LNCaP clone FGC (cell line): ENCODE results near the gene EMILIN2.
"Not testable (repeated sequence)": the region's sequence is repeated elsewhere in the genome, so short reads cannot be mapped to it uniquely, and the experiment has no call there.

Experiments used
- DNase-seq: peaks from one replicate; pipeline ENCODE4 v3.0.0-alpha.2; 2011; ENCODE audit warnings: low read depth
- H3K4me3 ChIP-seq: 2 replicates; pipeline ENCODE4 v1.5.1; 2011; ENCODE audit warnings: mild to moderate bottlenecking, low read depth, low read length, control low read depth
- CTCF ChIP-seq: IDR thresholded peaks from 2 replicates; pipeline ENCODE4 v1.5.1; 2012; ENCODE audit warnings: mild to moderate bottlenecking; ENCODE audit not compliant: control insufficient read depth, insufficient read depth; ENCODE audit errors: extremely low read depth

The EMILIN2 gene

GRCh38 chr18:2825613-2826175 lies 21.1 kb upstream of the EMILIN2 start:
- no peak overlapping the region for H3K4me3 ChIP-seq
- TF ChIP-seq CTCF = no peak
- DNase-seq = no peak

DNA sequence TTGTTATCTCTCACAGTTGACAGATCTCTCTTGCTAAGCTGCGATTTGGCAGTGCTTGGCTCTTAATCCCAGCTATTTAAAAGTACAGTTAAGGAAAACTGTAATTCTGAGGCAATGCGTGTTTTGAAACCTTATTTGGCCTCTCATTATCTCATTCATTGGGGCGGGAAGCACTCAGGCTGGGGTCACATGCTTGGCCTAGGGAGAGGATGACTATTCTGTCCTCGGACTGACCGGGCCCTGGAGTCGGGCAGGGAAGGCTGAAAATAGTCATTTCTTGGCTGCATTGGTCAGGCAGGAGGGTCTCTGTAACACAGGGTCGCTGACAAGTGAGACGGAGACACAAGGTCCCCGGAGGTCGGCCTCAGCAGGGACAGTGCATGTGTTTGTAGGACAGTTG lies 20.2 kb upstream of the EMILIN2 start:
- TF ChIP-seq CTCF = no peak
- no peak for DNase-seq

DNA sequence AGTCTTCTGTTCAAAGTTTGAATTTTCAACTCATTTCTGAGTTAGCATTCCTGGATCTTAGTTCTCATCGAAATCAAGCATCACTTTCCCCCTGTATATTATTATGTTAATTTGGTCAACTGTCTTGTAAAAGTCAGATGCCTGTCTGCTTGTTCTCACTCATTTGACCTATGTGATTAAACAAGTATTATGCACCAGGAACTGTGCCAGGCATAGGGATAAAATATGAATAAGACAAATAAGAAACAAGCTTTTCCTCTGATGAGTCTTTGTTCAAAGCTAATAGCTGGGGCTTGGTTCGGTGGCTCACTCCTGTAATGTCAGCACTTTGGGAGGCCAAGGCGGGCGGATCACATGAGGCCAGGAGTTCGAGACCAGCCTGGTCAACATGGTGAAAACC lies 19.7 kb upstream of the EMILIN2 start:
- no peak for TF ChIP-seq CTCF
- H3K4me3 ChIP-seq = no peak overlapping the region
- DNase-seq = peak; percentile 57

More for the DNA sequence above, 20.2 kb upstream of the EMILIN2 start:
- H3K4me3 ChIP-seq = no peak overlapping the region

GRCh38 chr18:2836118-2836517 lies 10.7 kb upstream of the EMILIN2 start:
- not testable (repeated sequence) for H3K4me3 ChIP-seq, DNase-seq

DNA sequence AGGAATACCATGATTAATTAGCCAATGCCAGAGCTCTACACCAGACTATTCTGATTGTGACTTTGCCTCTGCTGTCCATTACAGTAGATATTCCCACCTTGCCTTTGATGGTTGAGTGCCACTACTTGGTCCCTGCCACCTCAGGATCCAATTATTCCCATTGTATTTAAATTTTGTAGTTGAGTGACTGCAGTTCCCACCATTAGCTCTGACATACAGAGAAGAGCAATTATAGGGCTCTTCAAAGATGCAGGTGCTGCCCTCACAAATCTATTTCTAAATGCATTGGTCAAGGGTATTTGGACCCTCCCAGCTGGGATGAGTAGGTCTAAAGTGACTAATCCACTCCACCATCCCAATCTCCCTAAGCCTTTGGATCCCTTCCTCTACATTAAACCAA lies 9.5 kb upstream of the EMILIN2 start:
- DNase-seq, H3K4me3 ChIP-seq: not testable (repeated sequence)

DNA sequence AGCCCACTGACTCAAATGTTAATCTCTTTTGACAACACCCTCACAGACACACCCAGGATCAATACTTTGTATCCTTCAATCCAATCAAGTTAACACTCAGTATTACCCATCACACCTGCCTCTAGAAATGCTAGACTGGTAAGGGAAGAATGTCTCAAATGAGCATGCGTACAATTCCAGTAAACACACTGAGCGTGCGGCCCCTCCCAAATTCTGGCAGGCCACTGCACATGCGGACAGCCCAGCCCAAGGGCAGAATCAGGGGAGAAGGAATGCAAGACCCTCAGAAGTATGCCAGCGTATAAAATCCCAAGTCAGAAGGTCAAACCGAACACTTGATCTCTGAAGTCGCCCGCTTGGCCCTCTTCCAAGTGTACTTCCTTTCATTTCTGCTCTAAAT lies 7.6 kb upstream of the EMILIN2 start:
- DNase-seq = no peak
- TF ChIP-seq CTCF = no peak
- H3K4me3 ChIP-seq = no peak overlapping the region

- DNase-seq = no peak
- H3K4me3 ChIP-seq = no peak overlapping the region
- TF ChIP-seq CTCF = no peak
Observed at GRCh38 chr18:2840521-2840920, 6.3 kb upstream of the EMILIN2 start.

GRCh38 chr18:2843146-2843545 lies 3.7 kb upstream of the EMILIN2 start:
- no peak for DNase-seq
- no peak for TF ChIP-seq CTCF
- no peak overlapping the region for H3K4me3 ChIP-seq
